Measurements from ENCODE around the gene ADAMTS14.

Gene ADAMTS14

GRCh38 chr10:70773965-70774809 is 101.9 kb downstream of the ADAMTS14 start:
- no peak for DNase-seq

DNA sequence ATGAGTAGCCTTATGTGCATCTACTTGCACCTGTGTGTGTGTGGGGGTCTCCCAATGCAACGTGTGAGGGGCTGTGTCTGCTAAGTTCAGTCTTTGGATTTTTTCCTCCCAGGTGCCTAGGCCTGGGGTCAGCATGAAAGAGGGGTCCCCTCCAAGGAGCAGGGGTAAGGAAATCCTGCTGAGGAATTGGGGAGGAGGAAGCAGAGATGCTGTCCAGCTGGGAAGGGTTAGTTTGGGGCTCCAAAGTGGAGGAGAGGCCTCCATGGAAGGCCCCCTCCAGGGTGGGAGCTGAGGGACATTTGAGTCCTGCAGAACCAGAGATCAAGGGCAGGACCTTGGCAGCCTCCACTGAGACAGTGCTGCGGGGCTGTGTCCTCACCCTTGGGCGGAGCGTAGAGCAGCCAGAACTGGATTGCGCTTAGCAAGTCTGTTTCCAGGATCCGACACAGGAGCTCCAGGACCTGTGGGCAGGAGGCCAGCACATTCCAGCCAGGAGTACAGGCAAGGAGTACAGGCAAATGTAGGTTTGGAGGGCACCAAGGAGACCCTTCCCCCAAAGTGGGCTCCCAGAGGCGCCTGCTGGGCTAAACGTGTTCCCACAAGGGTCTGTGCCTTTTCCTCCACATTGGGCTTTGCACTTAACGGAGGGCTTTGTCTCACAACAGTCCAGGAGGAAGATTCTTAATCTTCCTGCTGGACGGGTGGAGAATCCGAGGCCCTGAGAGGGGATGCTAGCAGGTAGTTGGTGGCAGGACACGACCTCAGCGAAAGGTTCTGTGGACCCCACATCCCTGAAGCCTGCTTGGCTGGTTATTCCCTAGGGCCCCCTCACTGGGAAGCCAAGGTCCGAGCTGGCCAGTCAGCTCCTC is 102.7 kb downstream of the ADAMTS14 start:
- DNase-seq: no peak

- no peak for DNase-seq
Measured at GRCh38 chr10:70775679-70776454, 103.6 kb downstream of the ADAMTS14 start.

DNA sequence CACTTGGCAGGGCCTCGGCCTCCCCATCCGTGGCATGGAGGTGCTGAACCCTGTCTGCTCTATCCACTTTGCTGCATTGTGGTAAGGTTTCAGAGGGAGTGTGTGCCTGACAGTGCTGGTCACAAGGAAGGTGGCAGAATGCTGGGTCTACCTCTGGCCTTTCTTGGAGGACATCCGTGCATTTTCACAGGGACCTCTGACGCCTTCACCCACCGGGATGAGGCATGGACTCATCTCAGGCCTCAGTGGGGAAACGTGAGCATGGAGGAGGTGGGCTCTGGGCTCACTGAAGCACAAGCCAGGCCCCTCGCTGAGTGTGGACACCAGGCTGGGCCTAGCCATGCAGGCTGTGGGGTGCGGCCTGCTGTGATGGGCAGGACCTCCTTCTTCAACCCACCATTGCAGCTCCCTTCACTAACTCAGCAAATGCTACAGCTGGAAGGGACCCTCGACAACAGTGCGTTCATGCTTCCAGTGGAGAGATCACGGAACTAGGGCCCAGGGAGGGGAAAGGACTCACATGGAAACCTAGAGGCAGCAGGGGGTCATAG is 104.2 kb downstream of the ADAMTS14 start:
- no peak for DNase-seq

DNA sequence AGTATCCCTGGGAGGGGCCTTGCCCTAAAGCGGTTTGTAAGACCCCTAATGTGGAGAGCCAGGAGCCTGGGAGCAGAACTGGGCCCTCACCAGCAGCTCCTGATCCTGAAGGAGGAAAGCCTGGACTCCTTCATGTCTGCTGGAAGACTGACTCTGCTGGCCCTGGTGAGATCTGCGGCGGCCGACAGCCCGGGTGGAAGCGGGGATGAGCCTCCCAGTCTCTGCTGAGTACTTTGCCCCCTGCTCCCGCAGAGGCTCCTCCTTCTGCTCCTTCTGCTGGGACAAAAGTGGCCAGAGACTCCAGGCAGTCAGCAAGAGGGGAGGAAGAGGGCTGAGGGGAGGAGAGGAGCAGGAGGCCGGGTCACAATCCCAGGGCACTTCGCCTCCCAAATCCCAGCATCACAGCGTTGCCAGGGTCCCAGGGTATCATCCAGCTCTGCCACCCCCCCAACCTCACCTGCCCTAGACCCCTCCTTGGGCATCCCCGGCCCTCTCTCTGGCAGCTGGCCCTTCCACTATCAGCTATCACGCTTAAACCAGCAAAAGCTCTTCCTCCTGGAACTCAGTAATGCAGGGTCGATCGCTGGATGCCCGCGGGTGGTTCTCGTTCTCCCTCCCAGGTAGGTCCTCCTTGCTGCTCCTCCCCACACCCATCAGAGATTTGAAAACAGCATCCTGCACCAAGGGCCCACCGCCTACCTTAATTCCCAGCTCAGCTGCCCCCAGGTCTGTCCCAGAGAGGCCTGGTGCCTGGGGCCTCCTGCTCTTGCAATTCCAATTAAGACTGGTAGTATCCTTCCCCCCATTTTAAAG is 105.0 kb downstream of the ADAMTS14 start:
- no peak for DNase-seq

GRCh38 chr10:70778267-70778924 is 106.1 kb downstream of the ADAMTS14 start:
- no peak for DNase-seq

DNA sequence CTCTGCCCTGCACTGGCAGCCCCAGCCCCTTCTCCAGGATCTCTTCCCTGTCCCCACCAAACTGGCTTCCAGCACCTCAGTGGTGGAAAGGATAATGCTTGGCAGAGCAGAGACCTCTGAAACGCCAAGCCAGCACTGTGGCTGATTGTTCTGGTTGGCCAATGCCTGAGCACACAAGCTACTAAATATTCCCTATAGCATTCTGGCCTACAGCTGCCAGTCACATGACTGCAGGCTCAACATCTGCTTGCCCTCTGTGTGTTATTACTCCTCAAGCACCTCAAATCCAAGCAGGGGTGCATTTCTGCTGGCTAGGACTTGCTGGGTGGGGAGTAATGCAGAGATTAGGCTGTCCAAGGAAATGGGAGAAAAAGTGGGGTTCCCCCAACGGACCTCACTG is 106.8 kb downstream of the ADAMTS14 start:
- DNase-seq: no peak

GRCh38 chr10:70779511-70780369 is 107.4 kb downstream of the ADAMTS14 start:
- no peak for DNase-seq

DNA sequence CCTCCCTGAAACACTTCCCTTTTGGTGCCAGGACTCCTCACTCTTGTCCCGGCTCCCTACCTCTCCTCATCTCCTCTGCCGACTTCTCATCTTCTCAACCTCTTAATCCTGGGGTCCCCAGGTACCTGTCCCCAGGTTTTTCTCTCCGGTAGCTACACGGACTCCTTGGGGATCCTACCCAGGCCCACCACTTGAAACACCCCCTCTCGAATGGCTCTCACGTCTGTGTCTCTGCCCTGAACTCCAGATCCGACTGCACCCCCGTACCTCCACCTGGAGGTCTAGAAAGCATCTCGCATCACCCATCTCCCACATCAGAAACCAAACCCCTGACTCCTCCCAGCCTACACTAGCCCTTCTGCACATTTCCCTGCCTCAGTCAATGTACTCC is 108.1 kb downstream of the ADAMTS14 start:
- no peak for DNase-seq

DNA sequence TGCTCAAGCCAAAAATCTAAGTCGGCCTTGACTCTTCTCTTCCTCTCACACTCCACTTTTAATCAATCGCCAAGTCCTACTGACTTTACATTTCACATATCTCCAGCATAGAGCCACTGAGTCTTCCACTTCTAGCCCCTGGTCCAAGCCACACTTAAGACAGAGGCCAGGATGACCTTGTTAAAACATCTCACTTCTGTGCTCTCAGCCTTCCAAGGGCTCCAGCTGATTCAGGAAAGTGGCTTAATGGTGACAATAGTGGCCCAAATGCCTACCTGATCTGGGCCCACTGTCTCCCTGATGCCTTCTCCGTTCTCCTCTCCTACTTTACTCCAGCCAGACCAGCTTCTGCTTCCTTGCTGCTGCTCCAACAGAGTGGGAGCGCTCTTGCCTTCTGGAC is 108.5 kb downstream of the ADAMTS14 start:
- no peak for DNase-seq

- no peak for DNase-seq
Measured at GRCh38 chr10:70781461-70782051, 109.2 kb downstream of the ADAMTS14 start.

DNA sequence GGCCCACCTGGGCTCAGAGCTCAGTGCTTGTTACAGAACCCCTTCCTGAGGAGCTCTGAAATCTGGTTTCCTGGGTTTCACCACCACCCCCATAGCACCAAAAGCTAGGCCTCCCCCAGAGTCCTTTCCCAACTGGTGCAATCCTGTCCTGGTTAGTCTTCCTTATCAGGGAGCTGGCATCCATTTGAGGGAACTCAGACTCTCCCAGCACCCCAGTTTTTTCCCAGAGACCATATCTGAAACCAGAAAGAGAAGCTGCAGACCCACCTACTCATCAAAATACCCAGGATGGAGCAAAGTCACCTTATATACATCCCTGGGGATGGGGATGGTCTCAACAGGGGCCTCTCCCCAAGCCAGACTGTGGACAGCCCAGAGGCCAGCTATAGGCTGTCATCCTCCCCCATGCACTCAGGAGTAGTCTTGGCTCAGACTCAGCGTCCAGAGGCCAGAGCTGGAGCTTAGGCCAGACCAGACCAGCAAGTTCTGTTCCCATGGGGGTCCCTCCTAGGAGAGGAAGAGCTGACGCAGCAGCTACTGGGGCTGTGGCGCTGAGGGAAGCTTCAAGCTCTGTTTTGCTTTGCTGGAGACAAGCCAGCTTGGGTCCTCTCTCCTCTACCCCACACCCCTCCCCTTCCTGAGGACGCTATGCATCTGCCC is 109.9 kb downstream of the ADAMTS14 start:
- DNase-seq: no peak

GRCh38 chr10:70782746-70783680 is 110.7 kb downstream of the ADAMTS14 start:
- DNase-seq: no peak

- DNase-seq: no peak
Measured at GRCh38 chr10:70784016-70784415, 111.7 kb downstream of the ADAMTS14 start.

DNA sequence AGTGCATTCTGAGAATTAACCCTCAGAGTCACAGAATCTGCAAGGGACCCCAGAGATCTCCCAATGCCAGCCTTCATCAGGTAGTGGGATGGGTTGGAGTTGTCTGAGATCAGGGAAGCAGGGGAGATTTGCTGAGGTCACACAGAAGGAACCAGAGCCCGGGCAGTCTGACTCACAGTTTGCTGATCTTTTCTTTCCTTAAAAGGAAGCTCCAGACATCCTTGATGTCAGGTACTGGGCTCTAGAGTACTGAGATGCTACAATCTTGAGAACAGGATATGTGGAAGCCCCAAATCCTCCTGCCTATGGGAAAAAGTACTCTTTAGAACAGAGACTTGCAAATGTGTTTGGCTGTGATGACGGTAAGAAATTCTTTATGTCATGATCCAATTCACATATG is 112.2 kb downstream of the ADAMTS14 start:
- no peak for DNase-seq

DNA sequence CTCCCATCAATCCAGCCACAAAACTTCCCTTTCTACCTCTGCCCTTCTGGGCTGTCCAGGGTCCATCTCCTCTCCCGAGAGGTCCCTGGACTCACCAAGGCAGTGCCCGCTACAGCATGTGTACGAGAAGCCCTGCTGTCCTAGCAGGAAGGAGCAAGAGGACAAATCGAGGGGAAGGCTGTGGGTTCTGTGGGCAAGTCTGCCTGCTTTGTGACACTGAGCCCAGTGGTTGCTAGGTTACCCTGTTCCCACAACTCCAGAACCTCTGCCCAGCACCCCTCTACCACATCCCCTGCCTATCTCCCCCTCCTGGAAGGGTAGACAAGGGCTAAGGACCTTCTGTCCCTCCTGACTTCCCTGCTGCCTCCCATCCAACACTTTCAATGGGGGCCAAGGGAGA is 112.9 kb downstream of the ADAMTS14 start, which contains the start of gene TBATA:
TSS of gene TBATA (minus strand) at position 188 of the 400 bp plus-strand sequence. CDS start 1,998 bp downstream, outside the sequence.
- no peak for DNase-seq

DNA sequence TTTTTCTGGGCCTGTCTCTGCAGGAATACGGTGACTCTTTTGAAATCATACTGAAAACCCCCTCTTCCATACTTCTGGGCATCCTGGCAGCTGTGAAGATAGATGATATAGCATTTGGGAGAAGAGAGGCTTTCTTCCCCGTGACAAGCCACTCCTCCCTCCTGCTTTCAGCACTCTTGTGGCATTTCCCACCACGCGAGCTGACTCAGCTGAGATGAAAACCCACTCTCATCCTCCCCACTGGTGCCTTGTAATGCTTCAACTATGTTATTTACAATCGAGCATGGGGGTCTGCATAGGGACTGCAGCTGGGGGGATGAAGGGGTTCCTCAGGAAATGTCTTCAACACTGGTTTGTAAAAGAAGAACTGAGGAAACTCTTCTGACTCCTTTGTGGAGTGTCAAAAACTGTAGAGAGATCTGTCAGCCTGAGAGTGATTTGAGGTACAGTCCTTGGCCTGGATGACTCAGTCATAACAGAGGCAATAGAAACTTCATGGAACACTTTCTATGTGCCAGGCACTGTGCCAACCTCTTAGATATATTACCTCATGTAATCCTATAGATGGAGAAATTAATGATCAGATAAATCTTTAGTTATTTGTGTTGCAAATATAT is 114.6 kb downstream of the ADAMTS14 start:
- no peak for DNase-seq

All from right kidney (tissue), 1 donor.